ENCODE data around the gene THRA.

- no peak for TF ChIP-seq POLR2AphosphoS5 (IDR thresholded peaks at IDR 0.05; ENCODE audit: low read depth, low read length)
- no peak for TF ChIP-seq TAF1 (IDR thresholded peaks at IDR 0.05; ENCODE audit: borderline replicate concordance, low read depth, low read length)
Measured at GRCh38 chr17:40079545-40079944, 16.8 kb downstream of the THRA start.

Data from GM12892 (cell line).